SH-SY5Y (cell line): Measurements from ENCODE around the gene CCNL2.

Source experiments
- GATA2 ChIP-seq: IDR thresholded peaks from 2 replicates; pipeline ENCODE4 v1.6.1; 2011; ENCODE audit warnings: mild to moderate bottlenecking, low read depth, low read length
- GATA3 ChIP-seq: IDR thresholded peaks from 2 replicates; pipeline ENCODE4 v1.6.1; 2011; ENCODE audit warnings: low read depth, mild to moderate bottlenecking, low read length, moderate library complexity

DNA sequence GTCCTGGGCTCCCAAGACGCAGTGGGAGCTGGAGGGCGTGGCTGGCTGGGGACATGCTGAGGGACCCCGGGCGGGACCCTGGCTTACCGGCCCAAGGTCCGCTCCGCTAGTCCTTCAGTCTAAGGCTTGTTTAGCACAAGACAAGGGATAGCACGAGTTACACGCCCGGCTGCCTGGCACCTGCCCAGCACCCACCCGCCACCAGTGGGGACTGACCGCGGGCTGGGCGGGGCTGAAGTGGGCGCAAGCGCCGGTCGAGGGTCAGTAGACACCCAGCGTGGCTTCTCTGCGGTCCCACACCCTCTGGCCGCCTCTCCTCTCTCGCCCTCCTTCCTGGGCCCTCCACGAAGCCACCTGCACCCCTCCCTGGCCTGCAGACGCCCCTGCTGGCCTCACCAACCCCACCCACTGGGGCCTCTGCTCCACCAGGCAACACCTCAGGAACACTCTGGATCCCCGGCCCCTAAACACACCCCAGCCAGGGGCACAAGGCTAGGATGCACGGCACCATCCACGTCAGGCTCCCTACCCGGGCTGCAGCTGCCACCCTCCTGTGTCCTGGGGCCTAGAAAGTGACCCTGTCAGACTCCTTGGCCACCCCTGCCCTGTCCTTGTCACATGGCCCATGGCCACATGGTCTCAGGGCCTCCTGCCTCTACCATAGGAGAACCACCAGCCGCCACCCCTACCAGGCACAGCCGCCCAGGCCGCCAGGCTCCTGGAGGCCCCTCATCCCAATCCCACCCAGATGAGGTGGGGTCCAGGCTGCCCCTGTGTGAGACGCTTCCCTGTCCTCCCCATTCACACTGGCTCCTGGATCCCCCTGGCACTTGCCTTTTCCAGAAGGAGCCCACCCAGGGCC is 62.0 kb downstream of the CCNL2 start:
- TF ChIP-seq GATA2 (no peak), GATA3 (no peak)
